LNCAP (cell line): ENCODE data around the gene APBB2.

ENCODE experiments used
- TF ChIP-seq, protein P1 (sequence below): fragments of 450-650 bp; IDR thresholded peaks from 2 replicates; pipeline ENCODE4 v1.5.1; 2017; ENCODE audit warnings: mild to moderate bottlenecking

APBB2 gene

DNA sequence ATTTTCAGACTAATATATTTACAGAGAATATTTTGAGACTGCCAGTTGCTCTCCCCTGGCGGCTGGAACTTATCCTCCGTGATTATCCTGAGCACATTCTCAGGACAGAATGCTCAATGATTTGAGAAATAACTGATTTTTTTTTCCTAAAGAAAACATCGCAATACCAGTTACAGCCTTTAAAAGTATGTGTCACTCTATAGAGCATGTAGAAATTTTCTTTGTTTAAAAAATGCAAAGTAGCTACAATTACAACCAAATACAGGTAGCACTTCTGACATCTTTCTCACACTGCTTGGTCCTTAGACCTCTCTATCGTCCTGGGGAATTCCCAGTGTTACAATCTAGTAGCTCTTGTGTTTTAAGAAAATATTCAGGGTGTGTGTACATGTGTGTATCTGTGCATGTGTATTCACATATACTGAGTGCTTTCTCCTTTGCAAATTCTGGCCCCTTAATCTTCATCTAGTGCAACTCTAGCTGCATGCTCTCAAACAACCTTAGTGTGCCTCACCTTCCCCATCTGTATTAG is 13.8 kb downstream of the APBB2 start:
- TF ChIP-seq, protein P1, sequence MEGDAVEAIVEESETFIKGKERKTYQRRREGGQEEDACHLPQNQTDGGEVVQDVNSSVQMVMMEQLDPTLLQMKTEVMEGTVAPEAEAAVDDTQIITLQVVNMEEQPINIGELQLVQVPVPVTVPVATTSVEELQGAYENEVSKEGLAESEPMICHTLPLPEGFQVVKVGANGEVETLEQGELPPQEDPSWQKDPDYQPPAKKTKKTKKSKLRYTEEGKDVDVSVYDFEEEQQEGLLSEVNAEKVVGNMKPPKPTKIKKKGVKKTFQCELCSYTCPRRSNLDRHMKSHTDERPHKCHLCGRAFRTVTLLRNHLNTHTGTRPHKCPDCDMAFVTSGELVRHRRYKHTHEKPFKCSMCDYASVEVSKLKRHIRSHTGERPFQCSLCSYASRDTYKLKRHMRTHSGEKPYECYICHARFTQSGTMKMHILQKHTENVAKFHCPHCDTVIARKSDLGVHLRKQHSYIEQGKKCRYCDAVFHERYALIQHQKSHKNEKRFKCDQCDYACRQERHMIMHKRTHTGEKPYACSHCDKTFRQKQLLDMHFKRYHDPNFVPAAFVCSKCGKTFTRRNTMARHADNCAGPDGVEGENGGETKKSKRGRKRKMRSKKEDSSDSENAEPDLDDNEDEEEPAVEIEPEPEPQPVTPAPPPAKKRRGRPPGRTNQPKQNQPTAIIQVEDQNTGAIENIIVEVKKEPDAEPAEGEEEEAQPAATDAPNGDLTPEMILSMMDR = no peak

DNA sequence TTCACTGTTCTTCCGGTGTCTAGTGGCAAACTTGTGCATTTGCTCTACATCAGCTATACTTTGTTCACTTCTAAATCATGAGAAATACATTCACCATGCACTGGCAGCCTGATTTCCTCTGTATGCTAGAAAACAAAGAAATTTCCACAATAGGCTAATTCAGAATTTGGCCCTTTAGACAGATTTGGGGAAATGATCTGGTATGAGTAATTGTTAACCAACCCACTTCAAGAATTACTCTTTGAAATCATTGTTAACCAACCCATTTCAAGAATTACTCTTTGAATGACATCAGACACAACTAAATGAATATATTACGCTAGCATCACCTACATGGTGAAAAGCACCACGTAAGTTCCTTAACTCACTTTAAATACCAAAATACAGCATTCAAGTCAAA is 14.6 kb downstream of the APBB2 start:
- TF ChIP-seq, protein P1 = no peak

DNA sequence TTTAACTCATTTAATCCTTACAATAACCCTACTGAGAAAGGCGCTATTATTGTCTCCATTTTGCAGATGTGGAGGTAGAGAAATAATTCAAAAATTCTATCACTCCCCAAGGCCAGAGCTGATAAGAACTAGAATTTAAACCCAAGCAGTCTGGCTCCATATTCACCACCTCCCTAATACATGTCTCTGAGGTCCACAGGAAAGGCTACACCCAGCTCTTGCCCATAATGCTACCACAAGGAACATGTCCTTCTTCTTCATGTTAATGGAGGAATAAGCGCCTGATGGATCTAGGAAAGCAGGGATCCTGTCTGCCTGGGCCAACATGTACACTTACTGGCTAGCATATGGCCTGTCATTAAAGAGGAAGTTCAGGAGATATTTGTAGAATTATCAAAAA is 16.3 kb downstream of the APBB2 start:
- TF ChIP-seq, protein P1 = no peak

DNA sequence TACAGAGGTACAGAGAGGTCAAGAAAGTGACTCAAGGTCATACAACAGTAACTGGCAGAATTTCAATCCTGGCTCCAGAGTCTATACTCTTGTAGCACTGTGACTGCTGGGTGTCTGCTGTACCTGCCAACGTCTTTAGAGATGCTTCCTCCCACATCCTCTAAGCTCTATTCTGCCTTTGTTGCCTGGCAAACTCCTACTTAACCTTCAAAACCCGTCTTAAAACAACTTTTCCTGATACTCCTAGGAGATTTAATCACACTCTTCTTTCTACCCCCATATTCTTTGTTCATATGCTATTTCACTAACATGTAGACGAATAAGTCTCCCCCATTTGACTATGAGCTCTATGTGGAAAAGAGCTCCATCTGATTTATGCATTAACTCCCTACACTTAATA is 16.8 kb downstream of the APBB2 start:
- TF ChIP-seq, protein P1 = no peak

DNA sequence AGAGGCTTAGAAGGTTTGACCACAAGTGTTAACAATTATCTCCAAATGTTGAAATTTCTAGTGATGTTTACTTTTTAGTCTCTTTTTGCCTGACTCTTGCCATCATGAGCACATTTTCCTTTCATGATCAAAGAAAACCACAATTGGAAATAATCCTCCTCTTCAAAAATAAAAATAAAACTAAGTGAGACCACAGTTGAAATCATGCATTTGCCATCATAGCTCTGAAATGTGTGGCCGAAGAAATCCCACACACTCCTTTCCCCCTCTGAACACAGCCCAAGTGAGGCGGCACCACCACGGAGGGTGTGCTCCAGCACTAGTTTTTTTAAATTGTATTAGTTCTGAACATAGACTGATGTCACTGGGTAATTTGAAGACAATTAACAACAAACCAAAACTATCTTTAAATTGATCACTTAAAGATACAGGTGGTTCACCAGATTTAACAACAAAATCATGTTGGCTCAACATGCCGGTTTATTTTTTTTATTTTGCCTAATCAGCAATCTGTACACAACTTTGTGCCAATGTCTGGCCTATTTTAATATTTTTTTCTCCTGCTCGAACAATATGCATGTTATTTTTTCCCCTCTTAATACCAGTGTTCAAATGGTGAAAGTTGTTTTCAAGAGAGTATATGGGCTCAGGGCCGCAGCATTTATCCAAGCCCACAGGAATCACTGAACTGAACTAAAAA is 17.6 kb downstream of the APBB2 start:
- TF ChIP-seq, protein P1 = no peak

DNA sequence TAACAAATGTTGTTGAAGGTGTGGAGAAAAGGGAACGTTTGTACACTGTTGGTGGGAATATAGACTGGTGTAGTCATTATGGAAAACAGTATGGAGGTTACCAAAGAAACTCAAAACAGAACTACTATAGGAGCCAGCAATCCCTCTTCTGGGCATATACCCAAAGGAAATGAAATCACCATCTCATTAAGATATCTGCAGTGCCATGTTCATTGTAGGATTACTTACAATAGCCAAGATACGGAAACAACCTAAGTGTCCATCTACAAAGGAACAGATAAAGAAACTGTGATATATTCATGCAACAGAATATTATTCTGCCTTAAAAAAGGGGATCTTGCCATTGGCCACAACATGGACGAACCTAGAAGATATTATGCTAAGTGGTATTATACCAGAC is 22.2 kb downstream of the APBB2 start:
- TF ChIP-seq, protein P1 = no peak

DNA sequence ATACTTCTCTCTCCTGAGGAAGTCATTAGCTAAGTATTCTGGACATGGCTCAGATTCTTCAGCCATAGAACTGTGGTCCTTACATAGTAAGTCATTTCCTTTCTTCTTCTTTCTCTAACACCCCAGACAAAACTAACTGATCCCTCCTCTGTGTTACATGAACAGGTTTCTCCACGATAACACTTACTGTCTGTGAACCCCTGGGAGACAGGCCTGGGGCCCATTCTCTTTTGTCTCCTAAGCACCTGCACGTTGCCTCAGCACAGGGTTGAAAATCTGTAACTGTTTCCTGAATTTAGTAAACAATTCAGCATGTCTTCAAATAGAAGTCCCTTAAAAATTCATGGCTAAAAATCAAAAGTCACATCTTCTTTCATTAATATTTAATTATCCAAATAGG is 24.7 kb downstream of the APBB2 start:
- TF ChIP-seq, protein P1 = no peak

DNA sequence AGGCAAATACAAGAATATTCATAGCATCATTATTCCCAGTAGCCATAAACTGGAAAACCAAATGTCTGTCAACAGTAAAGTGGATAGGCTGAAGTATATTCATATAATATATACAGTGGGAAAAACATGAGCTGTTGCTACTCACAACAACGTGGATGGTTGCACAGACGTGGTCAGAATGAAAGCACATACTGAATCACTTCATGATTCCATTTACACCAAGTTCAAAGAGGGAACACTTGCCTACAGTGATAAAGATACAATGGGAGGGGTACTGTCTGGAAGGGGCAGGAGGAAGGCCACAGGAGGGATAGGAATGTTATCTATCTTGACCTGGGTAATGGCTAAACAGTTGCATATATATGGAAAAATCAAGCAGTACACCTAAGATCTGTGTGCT is 25.3 kb downstream of the APBB2 start:
- TF ChIP-seq, protein P1 = no peak
